Measurements from ENCODE around the gene TARDBP.

DNA sequence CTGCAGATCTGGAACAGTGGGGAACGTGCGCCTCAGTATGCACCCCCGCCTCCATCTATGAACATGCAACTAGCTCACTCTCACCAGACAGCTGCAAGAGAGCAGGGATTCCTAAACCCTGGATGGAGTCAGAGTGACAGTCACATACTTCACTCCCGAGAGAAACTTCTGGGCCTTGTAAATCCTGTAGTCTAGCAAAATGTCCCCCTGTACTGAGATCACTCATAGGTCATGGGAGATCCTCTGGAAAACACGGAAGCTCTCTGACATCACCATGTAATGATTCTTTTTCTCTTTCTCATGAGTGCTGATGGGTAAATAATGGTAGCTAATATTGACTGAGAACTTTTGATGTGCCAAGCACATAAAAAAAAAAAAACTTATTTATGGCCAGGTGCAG, 23.4 kb upstream of the TARDBP start:
- TF ChIP-seq, protein P1, sequence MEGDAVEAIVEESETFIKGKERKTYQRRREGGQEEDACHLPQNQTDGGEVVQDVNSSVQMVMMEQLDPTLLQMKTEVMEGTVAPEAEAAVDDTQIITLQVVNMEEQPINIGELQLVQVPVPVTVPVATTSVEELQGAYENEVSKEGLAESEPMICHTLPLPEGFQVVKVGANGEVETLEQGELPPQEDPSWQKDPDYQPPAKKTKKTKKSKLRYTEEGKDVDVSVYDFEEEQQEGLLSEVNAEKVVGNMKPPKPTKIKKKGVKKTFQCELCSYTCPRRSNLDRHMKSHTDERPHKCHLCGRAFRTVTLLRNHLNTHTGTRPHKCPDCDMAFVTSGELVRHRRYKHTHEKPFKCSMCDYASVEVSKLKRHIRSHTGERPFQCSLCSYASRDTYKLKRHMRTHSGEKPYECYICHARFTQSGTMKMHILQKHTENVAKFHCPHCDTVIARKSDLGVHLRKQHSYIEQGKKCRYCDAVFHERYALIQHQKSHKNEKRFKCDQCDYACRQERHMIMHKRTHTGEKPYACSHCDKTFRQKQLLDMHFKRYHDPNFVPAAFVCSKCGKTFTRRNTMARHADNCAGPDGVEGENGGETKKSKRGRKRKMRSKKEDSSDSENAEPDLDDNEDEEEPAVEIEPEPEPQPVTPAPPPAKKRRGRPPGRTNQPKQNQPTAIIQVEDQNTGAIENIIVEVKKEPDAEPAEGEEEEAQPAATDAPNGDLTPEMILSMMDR (IDR thresholded peaks at IDR 0.05; ENCODE audit: poor library complexity), result no peak
- TF ChIP-seq EZH2 (IDR thresholded peaks at IDR 0.05; ENCODE audit: borderline replicate concordance) (no peak), EZH2phosphoT487 (IDR thresholded peaks at IDR 0.05; ENCODE audit: low read depth, severe bottlenecking, unreplicated experiment) (no peak)

Data from hepatocyte (in vitro differentiated cells).